Uterus (tissue), 4 donors: ENCODE data around the gene HEATR5B. TPM values are rescaled to one million over a fixed set of nuclear protein-coding genes. Genes with fewer than 3 reads are reported as not detected.

Experiments used
- DNase-seq, 2 donors: peaks; one replicate each; pipeline ENCODE4 v3.0.0-alpha.2; 2019 to 2020
- H3K27ac ChIP-seq, 2 donors: fragments of 200-600 bp; sonication (generic); 1 replicate in 1 of 2; 2 replicates in 1 of 2; pipeline ENCODE4 v1.5.1; 2016 to 2018
- H3K27me3 ChIP-seq, 2 donors: fragments of 200-600 bp; sonication (generic); one replicate each; pipeline ENCODE4 v1.5.1; 2018 to 2019; ENCODE audit warnings: control low read depth in 1 of 2
- H3K36me3 ChIP-seq, 2 donors: fragments of 200-600 bp; sonication (generic); one replicate each; pipeline ENCODE4 v1.5.1; 2019; ENCODE audit warnings: control low read depth in 1 of 2
- H3K4me1 ChIP-seq, 2 donors: fragments of 200-600 bp; sonication (generic); one replicate each; pipeline ENCODE4 v1.5.1; 2018 to 2019; ENCODE audit warnings: control low read depth in 1 of 2
- H3K4me3 ChIP-seq, 2 donors: fragments of 200-600 bp; sonication (generic); 1 replicate in 1 of 2; 2 replicates in 1 of 2; pipeline ENCODE4 v1.5.1; 2018 to 2019; ENCODE audit warnings: mild to moderate bottlenecking in 1 of 2
- H3K9me3 ChIP-seq, 2 donors: fragments of 200-600 bp; sonication (generic); one replicate each; pipeline ENCODE4 v1.5.1; 2019; ENCODE audit warnings: control low read depth in 1 of 2
- CTCF ChIP-seq, 4 experiments: fragments of 200-600 bp in 2 of 4; fragments of 450-650 bp in 2 of 4; sonication (generic) in 2 of 4; IDR thresholded peaks; one replicate each; pipeline ENCODE4 v1.5.1; 2016 to 2019; ENCODE audit warnings: antibody characterized with exemption in 4 of 4, mild to moderate bottlenecking in 2 of 4, moderate library complexity in 1 of 4
- POLR2A ChIP-seq, 2 donors: fragments of 450-650 bp; IDR thresholded peaks; one replicate each; pipeline ENCODE4 v1.6.1; 2016; ENCODE audit warnings: antibody characterized with exemption in 2 of 2, mild to moderate bottlenecking in 1 of 2, moderate library complexity in 1 of 2
- intact Hi-C: fragments of 100-400 bp; cut with DNase I; formaldehyde crosslinking; loops from one replicate; pipeline ENCODE4 v1.15.1; 2023; ENCODE audit warnings: low total_unique reads
- total RNA-seq, 4 donors: library from RNA; depleted of rRNA in 3 of 4; stranded (reverse); fragments of >200 nt in 3 of 4; gene quantifications; one replicate each; pipeline versions ENCODE4 v1.1.0 to v1.2.4, GENCODE V29; 2014 to 2023
- donor health status: DM: yes; HTN: yes; CAD: no.

The HEATR5B gene
- total RNA-seq, 4 donors from 2014 or later, result 17.9 to 90.9 (median 40.4) TPM

GRCh38 chr2:37111958-37112357, 27.8 kb upstream of the HEATR5B start:
- H3K27ac ChIP-seq, result no peak overlapping the region

GRCh38 chr2:37110306-37111212, 26.4 kb upstream of the HEATR5B start:
- no peak for TF ChIP-seq CTCF (IDR thresholded peaks at IDR 0.05)
- TF ChIP-seq POLR2A (IDR thresholded peaks at IDR 0.05), result no peak
- H3K27me3 ChIP-seq, result no peaks in the 10 kb centered on the region
- H3K9me3 ChIP-seq, result no peaks in the 10 kb centered on the region
- no peak overlapping the region for H3K4me3 ChIP-seq
- no peaks in the 10 kb centered on the region for H3K36me3 ChIP-seq
- DNase-seq, result no peak
- no peak overlapping the region for H3K27ac ChIP-seq
- H3K4me1 ChIP-seq, result no peaks in the 10 kb centered on the region
- intact Hi-C loops, result no loop called here

More at GRCh38 chr2:37111958-37112357, 27.8 kb upstream of the HEATR5B start:
- no peak overlapping the region for H3K4me3 ChIP-seq
- no peak for TF ChIP-seq CTCF (IDR thresholded peaks at IDR 0.05)
- TF ChIP-seq POLR2A (IDR thresholded peaks at IDR 0.05), result no peak
- no peaks in the 10 kb centered on the region for H3K9me3 ChIP-seq
- intact Hi-C loops, result no loop called here
- no peaks in the 10 kb centered on the region for H3K36me3 ChIP-seq
- DNase-seq, result no peak
- no peaks in the 10 kb centered on the region for H3K4me1 ChIP-seq
- no peaks in the 10 kb centered on the region for H3K27me3 ChIP-seq

- Histone ChIP-seq H3K4me1 (no peaks in the 10 kb centered on the region), H3K4me3 (no peak overlapping the region), H3K27me3 (no peaks in the 10 kb centered on the region), H3K9me3 (no peaks in the 10 kb centered on the region), H3K36me3 (no peaks in the 10 kb centered on the region), H3K27ac (no peak overlapping the region)
- intact Hi-C loops, result no loop called here
- TF ChIP-seq CTCF (IDR thresholded peaks at IDR 0.05) (no peak), POLR2A (IDR thresholded peaks at IDR 0.05) (no peak)
- DNase-seq, result no peak
Measured at GRCh38 chr2:37109523-37109922, 25.4 kb upstream of the HEATR5B start.

GRCh38 chr2:37105150-37105549, 21.0 kb upstream of the HEATR5B start:
- no peak overlapping the region for H3K4me3 ChIP-seq
- intact Hi-C loops, result no loop called here
- H3K36me3 ChIP-seq, result no peaks in the 10 kb centered on the region
- no peaks in the 10 kb centered on the region for H3K9me3 ChIP-seq
- H3K27me3 ChIP-seq, result no peaks in the 10 kb centered on the region
- no peaks in the 10 kb centered on the region for H3K4me1 ChIP-seq
- TF ChIP-seq POLR2A (IDR thresholded peaks at IDR 0.05) (no peak), CTCF (IDR thresholded peaks at IDR 0.05) (no peak)
- H3K27ac ChIP-seq, result no peak overlapping the region
- no peak for DNase-seq

- TF ChIP-seq POLR2A (IDR thresholded peaks at IDR 0.05), result no peak
- Histone ChIP-seq H3K9me3 (no peaks in the 10 kb centered on the region), H3K27me3 (no peaks in the 10 kb centered on the region), H3K4me1 (no peaks in the 10 kb centered on the region), H3K4me3 (no peak overlapping the region), H3K36me3 (no peaks in the 10 kb centered on the region), H3K27ac (no peak overlapping the region)
- intact Hi-C loops, result no loop called here
- no peak for DNase-seq
Measured at GRCh38 chr2:37104178-37104577, 20.0 kb upstream of the HEATR5B start.
